ENCODE measurements around the gene HES4.
"Not testable (repeated sequence)": the region's sequence is repeated elsewhere in the genome, so short reads cannot be mapped to it uniquely, and the experiment has no call there.

Gene HES4

GRCh38 chr1:1033731-1034438, 34.0 kb upstream of the HES4 start:
- DNase-seq (ENCODE audit: low read depth, low spot score) = no peak

- DNase-seq (ENCODE audit: low read depth, low spot score) = no peak
Observed at GRCh38 chr1:1033009-1033587, 33.2 kb upstream of the HES4 start.

- DNase-seq (ENCODE audit: low read depth, low spot score) = no peak
Observed at GRCh38 chr1:1032424-1032823, 32.5 kb upstream of the HES4 start.

GRCh38 chr1:1031659-1032235, 31.9 kb upstream of the HES4 start:
- no peak for DNase-seq (ENCODE audit: low read depth, low spot score)

- DNase-seq (ENCODE audit: low read depth, low spot score) = not testable (repeated sequence)
Observed at GRCh38 chr1:1030867-1031658, 31.2 kb upstream of the HES4 start.

- no peak for DNase-seq (ENCODE audit: low read depth, low spot score)
Observed at GRCh38 chr1:1027791-1028190, 27.9 kb upstream of the HES4 start.

- DNase-seq (ENCODE audit: low read depth, low spot score) = peak; percentile 60
Observed at GRCh38 chr1:1026599-1027413, 26.9 kb upstream of the HES4 start.

- DNase-seq (ENCODE audit: low read depth, low spot score) = no peak
Observed at GRCh38 chr1:1025730-1026129, 25.8 kb upstream of the HES4 start.

- no peak for DNase-seq (ENCODE audit: low read depth, low spot score)
Observed at GRCh38 chr1:1024771-1025699, 25.1 kb upstream of the HES4 start.

GRCh38 chr1:1024149-1024770, 24.4 kb upstream of the HES4 start:
- DNase-seq (ENCODE audit: low read depth, low spot score) = no peak

- DNase-seq (ENCODE audit: low read depth, low spot score) = no peak
Observed at GRCh38 chr1:1023700-1024099, 23.8 kb upstream of the HES4 start.

GRCh38 chr1:1022302-1023009, 22.6 kb upstream of the HES4 start:
- DNase-seq (ENCODE audit: low read depth, low spot score) = no peak

GRCh38 chr1:1021920-1022259, 22.0 kb upstream of the HES4 start:
- no peak for DNase-seq (ENCODE audit: low read depth, low spot score)

GRCh38 chr1:1021010-1021919, 21.4 kb upstream of the HES4 start:
- DNase-seq (ENCODE audit: low read depth, low spot score) = no peak

GRCh38 chr1:1020415-1021009, 20.6 kb upstream of the HES4 start:
- DNase-seq (ENCODE audit: low read depth, low spot score) = no peak

- no peak for DNase-seq (ENCODE audit: low read depth, low spot score)
Observed at GRCh38 chr1:1020000-1020404, 20.1 kb upstream of the HES4 start, which contains the start of gene AGRN. Gene AGRN (plus strand): TSS chr1:1020120. CDS start chr1:1020173, 53 bp downstream.

GRCh38 chr1:1019122-1019999, 19.5 kb upstream of the HES4 start:
- DNase-seq (ENCODE audit: low read depth, low spot score) = no peak
